ENCODE measurements around the gene TPCN2.

GRCh38 chr11:69157156-69157821, 108.6 kb downstream of the TPCN2 start:
- no peak for TF ChIP-seq MAX (IDR thresholded peaks at IDR 0.05)
- no peak for TF ChIP-seq CTCF (IDR thresholded peaks at IDR 0.05; ENCODE audit: control extremely low read depth in 1 of 3, insufficient read depth in 1 of 3, low read depth in 1 of 3, low read length in 3 of 3)
- TF ChIP-seq SRF (IDR thresholded peaks at IDR 0.05; ENCODE audit: low read depth, low read length): no peak
- TF ChIP-seq TAF1 (IDR thresholded peaks at IDR 0.05; ENCODE audit: low read depth, low read length): no peak
- TF ChIP-seq POLR2A (IDR thresholded peaks at IDR 0.05; ENCODE audit: control extremely low read depth in 1 of 2, low read depth in 2 of 2, low read length in 2 of 2): no peak
- TF ChIP-seq EZH2 (IDR thresholded peaks at IDR 0.05; ENCODE audit: low read depth, low read length, severe bottlenecking): no peak
